ENCODE data around the gene TSPAN12. TPM values are rescaled to one million over a fixed set of nuclear protein-coding genes. Genes with fewer than 3 reads are reported as not detected.

The TSPAN12 gene
- total and polyA plus RNA-seq, 9 donors, result 0.50 to 58.0 (median 4.2) TPM

DNA sequence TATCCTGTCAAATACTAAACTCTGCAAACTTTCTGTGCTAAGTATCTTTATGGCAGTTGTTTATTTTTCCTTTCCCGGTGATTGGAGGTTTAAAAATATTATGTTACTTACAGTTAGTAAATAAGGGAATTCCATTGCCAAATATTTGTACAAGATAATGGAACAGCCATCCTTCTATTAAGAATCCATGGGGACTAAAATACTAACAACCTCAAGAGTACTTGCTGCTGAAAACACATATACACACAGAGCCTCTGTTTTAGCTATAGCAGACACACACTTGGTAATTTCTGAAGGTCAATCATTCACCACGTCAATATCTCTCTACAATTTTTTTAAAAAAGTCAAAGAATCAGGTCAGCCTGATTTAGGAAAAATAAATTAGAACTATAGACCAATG is 32.4 kb downstream of the TSPAN12 start:
- Histone ChIP-seq H3K9me3 (no peaks in the 10 kb centered on the region), H3K4me1 (ENCODE audit: insufficient read depth) (no peaks in the 10 kb centered on the region), H3K27me3 (no peaks in the 10 kb centered on the region), H3K4me3 (no peak overlapping the region), H3K27ac (no peak overlapping the region), H3K36me3 (no peaks in the 10 kb centered on the region)
- intact Hi-C loops (cut with DNase I), result no loop called here
- no peak for DNase-seq
- WGBS, 3 donors, result 10 to 29% (median 12%) methylated on average over 2 of the region's 2 CpGs
- no peak for TF ChIP-seq CTCF (IDR thresholded peaks at IDR 0.05)
- TF ChIP-seq EP300 (IDR thresholded peaks at IDR 0.05), result no peak
- no peak for TF ChIP-seq POLR2A (IDR thresholded peaks at IDR 0.05)

DNA sequence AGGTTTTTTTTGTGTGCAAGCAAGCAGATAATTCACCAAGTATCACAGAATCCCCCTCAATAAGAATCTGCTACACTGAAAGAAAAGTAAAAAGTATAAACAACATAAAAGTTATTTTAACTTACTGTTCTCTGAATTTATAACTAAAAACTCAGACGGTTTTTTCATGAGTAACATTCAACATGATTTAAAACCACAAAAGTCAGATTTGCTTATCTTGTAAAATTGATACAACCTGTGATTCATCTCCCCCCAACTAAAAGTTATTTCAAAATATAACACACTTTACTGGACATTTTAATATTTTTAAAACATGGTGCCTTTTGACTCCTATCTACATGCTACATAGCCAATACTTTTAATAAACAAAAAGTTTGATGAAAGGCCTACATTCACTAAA is 32.8 kb downstream of the TSPAN12 start:
- TF ChIP-seq EP300 (IDR thresholded peaks at IDR 0.05) (no peak), CTCF (IDR thresholded peaks at IDR 0.05) (no peak), POLR2A (IDR thresholded peaks at IDR 0.05) (no peak)
- no peaks in the 10 kb centered on the region for H3K9me3 ChIP-seq
- no peak overlapping the region for H3K4me3 ChIP-seq
- intact Hi-C loops (cut with DNase I), result no loop called here
- 4 to 9% (median 6%) methylated on average over 1 of the region's 1 CpG for WGBS, 3 donors
- no peaks in the 10 kb centered on the region for H3K36me3 ChIP-seq
- no peaks in the 10 kb centered on the region for H3K4me1 ChIP-seq (ENCODE audit: insufficient read depth)
- H3K27ac ChIP-seq, result no peak overlapping the region
- no peaks in the 10 kb centered on the region for H3K27me3 ChIP-seq
- no peak for DNase-seq

GRCh38 chr7:120819861-120820260 is 38.1 kb downstream of the TSPAN12 start:
- TF ChIP-seq CTCF (IDR thresholded peaks at IDR 0.05), result no peak
- no peak for TF ChIP-seq EP300 (IDR thresholded peaks at IDR 0.05)
- no peak for TF ChIP-seq POLR2A (IDR thresholded peaks at IDR 0.05)
- Histone ChIP-seq H3K27me3 (no peaks in the 10 kb centered on the region), H3K27ac (no peak overlapping the region), H3K9me3 (no peaks in the 10 kb centered on the region), H3K4me1 (ENCODE audit: insufficient read depth) (no peaks in the 10 kb centered on the region), H3K4me3 (no peak overlapping the region), H3K36me3 (no peaks in the 10 kb centered on the region)
- DNase-seq, result no peak
- intact Hi-C loops (cut with DNase I), result no loop called here

GRCh38 chr7:120817851-120818250 is 40.1 kb downstream of the TSPAN12 start:
- DNase-seq, result no peak
- H3K27me3 ChIP-seq, result no peaks in the 10 kb centered on the region
- 77 to 84% (median 80%) methylated on average over 2 of the region's 2 CpGs for WGBS, 3 donors
- H3K4me3 ChIP-seq, result no peak overlapping the region
- TF ChIP-seq POLR2A (IDR thresholded peaks at IDR 0.05), result no peak
- TF ChIP-seq CTCF (IDR thresholded peaks at IDR 0.05), result no peak
- no peak for TF ChIP-seq EP300 (IDR thresholded peaks at IDR 0.05)
- H3K27ac ChIP-seq, result no peak overlapping the region
- H3K36me3 ChIP-seq, result no peaks in the 10 kb centered on the region
- intact Hi-C loops (cut with DNase I), result no loop called here
- no peaks in the 10 kb centered on the region for H3K4me1 ChIP-seq (ENCODE audit: insufficient read depth)
- H3K9me3 ChIP-seq, result no peaks in the 10 kb centered on the region

All from ovary (tissue), 9 donors.